ENCODE results near the gene ZC3H7A. TPM values are rescaled to one million over a fixed set of nuclear protein-coding genes. Genes with fewer than 3 reads are reported as not detected.

The ZC3H7A gene
- total and polyA plus RNA-seq, 9 of the 15 experiments (the other 6 are each of a cell fraction or from before 2014, with no cell fraction given), result 19.8 to 49.1 (median 28.2) TPM

GRCh38 chr16:11734653-11735043 lies 62.4 kb downstream of the ZC3H7A start (continued):
- no peak for TF ChIP-seq MGA (IDR thresholded peaks at IDR 0.05)
- TF ChIP-seq KLF1 (tag; IDR thresholded peaks at IDR 0.05), result no peak
- TF ChIP-seq POLR3A (IDR thresholded peaks at IDR 0.05; ENCODE audit: borderline replicate concordance, extremely low read depth, insufficient read depth, insufficient read length), result no peak
- TF ChIP-seq E4F1 (CRISPR knock-in tag; IDR thresholded peaks at IDR 0.05; ENCODE audit: borderline replicate concordance), result no peak
- TF ChIP-seq PRMT5 (CRISPR knock-in tag; IDR thresholded peaks at IDR 0.05), result no peak
- TF ChIP-seq, protein P1, sequence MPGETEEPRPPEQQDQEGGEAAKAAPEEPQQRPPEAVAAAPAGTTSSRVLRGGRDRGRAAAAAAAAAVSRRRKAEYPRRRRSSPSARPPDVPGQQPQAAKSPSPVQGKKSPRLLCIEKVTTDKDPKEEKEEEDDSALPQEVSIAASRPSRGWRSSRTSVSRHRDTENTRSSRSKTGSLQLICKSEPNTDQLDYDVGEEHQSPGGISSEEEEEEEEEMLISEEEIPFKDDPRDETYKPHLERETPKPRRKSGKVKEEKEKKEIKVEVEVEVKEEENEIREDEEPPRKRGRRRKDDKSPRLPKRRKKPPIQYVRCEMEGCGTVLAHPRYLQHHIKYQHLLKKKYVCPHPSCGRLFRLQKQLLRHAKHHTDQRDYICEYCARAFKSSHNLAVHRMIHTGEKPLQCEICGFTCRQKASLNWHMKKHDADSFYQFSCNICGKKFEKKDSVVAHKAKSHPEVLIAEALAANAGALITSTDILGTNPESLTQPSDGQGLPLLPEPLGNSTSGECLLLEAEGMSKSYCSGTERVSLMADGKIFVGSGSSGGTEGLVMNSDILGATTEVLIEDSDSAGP (CRISPR knock-in tag; IDR thresholded peaks at IDR 0.05), result no peak
- TF ChIP-seq, protein P2, sequence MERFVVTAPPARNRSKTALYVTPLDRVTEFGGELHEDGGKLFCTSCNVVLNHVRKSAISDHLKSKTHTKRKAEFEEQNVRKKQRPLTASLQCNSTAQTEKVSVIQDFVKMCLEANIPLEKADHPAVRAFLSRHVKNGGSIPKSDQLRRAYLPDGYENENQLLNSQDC (CRISPR knock-in tag; IDR thresholded peaks at IDR 0.05), result no peak
- TF ChIP-seq TEAD2 (tag; IDR thresholded peaks at IDR 0.05), result no peak
